HEK293 (cell line): ENCODE measurements around the gene CTPS2.

Experiments used
- GLI2 ChIP-seq: fragments of 450-650 bp; formaldehyde crosslinking; IDR thresholded peaks from 2 replicates; pipeline ENCODE4; 2017; ENCODE audit warnings: missing biosample characterization, missing genetic modification characterization, low read depth, borderline replicate concordance
- GLI4 ChIP-seq: fragments of 450-650 bp; formaldehyde crosslinking; IDR thresholded peaks from 2 replicates; pipeline ENCODE4 v1.5.1; 2016; ENCODE audit warnings: missing biosample characterization, missing genetic modification characterization
- INSM2 ChIP-seq: fragments of 450-650 bp; formaldehyde crosslinking; IDR thresholded peaks from 2 replicates; pipeline ENCODE4 v1.5.1; 2016; ENCODE audit warnings: missing biosample characterization, missing genetic modification characterization
- KLF9 ChIP-seq: fragments of 450-650 bp; formaldehyde crosslinking; IDR thresholded peaks from 2 replicates; pipeline ENCODE4 v1.5.1; 2016; ENCODE audit warnings: missing biosample characterization, missing genetic modification characterization, low read depth
- MZF1 ChIP-seq: fragments of 450-650 bp; formaldehyde crosslinking; IDR thresholded peaks from 2 replicates; pipeline ENCODE4 v1.5.1; 2017; ENCODE audit warnings: missing biosample characterization, missing genetic modification characterization, borderline replicate concordance
- OSR2 ChIP-seq: fragments of 450-650 bp; formaldehyde crosslinking; IDR thresholded peaks from 2 replicates; pipeline ENCODE4 v1.5.1; 2016; ENCODE audit warnings: missing biosample characterization, missing genetic modification characterization
- OVOL3 ChIP-seq: fragments of 450-650 bp; formaldehyde crosslinking; IDR thresholded peaks from 2 replicates; pipeline ENCODE4 v1.5.1; 2016; ENCODE audit warnings: missing biosample characterization, missing genetic modification characterization
- RBAK ChIP-seq: fragments of 450-650 bp; formaldehyde crosslinking; IDR thresholded peaks from 2 replicates; pipeline ENCODE4 v1.5.1; 2016; ENCODE audit warnings: missing biosample characterization, missing genetic modification characterization
- SETDB1 ChIP-seq: IDR thresholded peaks from one replicate; pipeline ENCODE4 v1.6.1; 2017; ENCODE audit warnings: mild to moderate bottlenecking, low read length, moderate library complexity, mixed read lengths; ENCODE audit not compliant: insufficient read length
- SP3 ChIP-seq: fragments of 450-650 bp; formaldehyde crosslinking; IDR thresholded peaks from 2 replicates; pipeline ENCODE4 v1.5.1; 2016; ENCODE audit warnings: missing biosample characterization, missing genetic modification characterization
- YY1 ChIP-seq: fragments of 450-650 bp; formaldehyde crosslinking; IDR thresholded peaks from 2 replicates; pipeline ENCODE4 v1.5.1; 2018; ENCODE audit warnings: missing biosample characterization, missing genetic modification characterization
- ZBTB17 ChIP-seq: fragments of 450-650 bp; formaldehyde crosslinking; IDR thresholded peaks from 2 replicates; pipeline ENCODE4 v1.5.1; 2016; ENCODE audit warnings: missing biosample characterization, missing genetic modification characterization
- ZNF112 ChIP-seq: fragments of 450-650 bp; formaldehyde crosslinking; IDR thresholded peaks from 2 replicates; pipeline ENCODE4 v1.5.0; 2017; ENCODE audit warnings: missing biosample characterization, missing genetic modification characterization
- ZNF138 ChIP-seq: fragments of 450-650 bp; formaldehyde crosslinking; IDR thresholded peaks from 2 replicates; pipeline ENCODE4 v1.5.1; 2016; ENCODE audit warnings: missing biosample characterization, missing genetic modification characterization, borderline replicate concordance
- ZNF140 ChIP-seq: fragments of 450-650 bp; formaldehyde crosslinking; IDR thresholded peaks from 2 replicates; pipeline ENCODE4 v1.5.1; 2016; ENCODE audit warnings: missing biosample characterization, missing genetic modification characterization
- ZNF184 ChIP-seq: fragments of 450-650 bp; IDR thresholded peaks from 2 replicates; pipeline ENCODE4 v1.5.1; 2018; ENCODE audit warnings: missing biosample characterization, mild to moderate bottlenecking, missing genetic modification characterization
- ZNF221 ChIP-seq: fragments of 450-650 bp; formaldehyde crosslinking; IDR thresholded peaks from 2 replicates; pipeline ENCODE4 v1.5.1; 2017; ENCODE audit warnings: missing biosample characterization, missing genetic modification characterization, borderline replicate concordance
- ZNF24 ChIP-seq: fragments of 450-650 bp; formaldehyde crosslinking; IDR thresholded peaks from 2 replicates; pipeline ENCODE4 v1.5.1; 2016; ENCODE audit warnings: missing biosample characterization, missing genetic modification characterization
- ZNF280C ChIP-seq: fragments of 450-650 bp; formaldehyde crosslinking; IDR thresholded peaks from 2 replicates; pipeline ENCODE4 v1.5.1; 2016; ENCODE audit warnings: missing biosample characterization, missing genetic modification characterization
- ZNF292 ChIP-seq: fragments of 450-650 bp; formaldehyde crosslinking; IDR thresholded peaks from 2 replicates; pipeline ENCODE4 v1.5.1; 2016; ENCODE audit warnings: low read depth, missing biosample characterization, missing genetic modification characterization, borderline replicate concordance
- ZNF366 ChIP-seq: fragments of 450-650 bp; formaldehyde crosslinking; conservative IDR thresholded peaks from 2 replicates; pipeline ENCODE4 v1.5.1; 2016; ENCODE audit warnings: missing biosample characterization, missing genetic modification characterization
- ZNF398 ChIP-seq: fragments of 450-650 bp; formaldehyde crosslinking; IDR thresholded peaks from 2 replicates; pipeline ENCODE4 v1.5.1; 2017; ENCODE audit warnings: missing biosample characterization, missing genetic modification characterization
- ZNF416 ChIP-seq: fragments of 450-650 bp; formaldehyde crosslinking; IDR thresholded peaks from 2 replicates; pipeline ENCODE4 v1.5.1; 2016; ENCODE audit warnings: missing biosample characterization, missing genetic modification characterization
- ZNF433 ChIP-seq: fragments of 450-650 bp; formaldehyde crosslinking; IDR thresholded peaks from 2 replicates; pipeline ENCODE4 v1.5.1; 2016; ENCODE audit warnings: missing biosample characterization, missing genetic modification characterization, low read depth
- ZNF514 ChIP-seq: fragments of 450-650 bp; formaldehyde crosslinking; IDR thresholded peaks from 2 replicates; pipeline ENCODE4 v1.5.1; 2016; ENCODE audit warnings: missing biosample characterization, missing genetic modification characterization
- ZNF623 ChIP-seq: fragments of 450-650 bp; formaldehyde crosslinking; IDR thresholded peaks from 2 replicates; pipeline ENCODE4 v1.5.1; 2016; ENCODE audit warnings: missing biosample characterization, missing genetic modification characterization
- ZNF837 ChIP-seq: fragments of 450-650 bp; formaldehyde crosslinking; IDR thresholded peaks from 2 replicates; pipeline ENCODE4 v1.5.1; 2016; ENCODE audit warnings: missing biosample characterization, missing genetic modification characterization
- ZXDB ChIP-seq: fragments of 450-650 bp; formaldehyde crosslinking; IDR thresholded peaks from 2 replicates; pipeline ENCODE4 v1.5.1; 2016; ENCODE audit warnings: missing biosample characterization, missing genetic modification characterization
- TF ChIP-seq, protein P1 (sequence below): fragments of 450-650 bp; IDR thresholded peaks from 2 replicates; pipeline ENCODE4 v1.5.1; 2018; ENCODE audit warnings: missing biosample characterization, mild to moderate bottlenecking, missing genetic modification characterization
- TF ChIP-seq, protein P2 (sequence below): fragments of 450-650 bp; formaldehyde crosslinking; IDR thresholded peaks from 2 replicates; pipeline ENCODE4 v1.5.1; 2016; ENCODE audit warnings: missing biosample characterization, missing genetic modification characterization

Gene CTPS2

GRCh38 chrX:16719334-16720084 lies 7.0 kb upstream of the CTPS2 start, which contains the start of gene SYAP1 (continued):
- no peak for TF ChIP-seq ZNF280C (tag by site-specific recombination)
- no peak for TF ChIP-seq ZNF433 (tag by site-specific recombination)
- no peak for TF ChIP-seq GLI4
- no peak for TF ChIP-seq ZNF140 (tag by site-specific recombination)
- TF ChIP-seq ZBTB17 (tag by site-specific recombination) = peak; percentile 77
- peak; percentile 45; the same call in 1 of the 2 replicates for TF ChIP-seq ZNF398 (tag by site-specific recombination)
- no peak for TF ChIP-seq KLF9
- no peak for TF ChIP-seq OVOL3 (tag by site-specific recombination)
- TF ChIP-seq INSM2 (tag by site-specific recombination) = peak; percentile 17; the same call in 1 of the 2 replicates
- TF ChIP-seq ZNF221 (tag by site-specific recombination) = no peak
- TF ChIP-seq, protein P1, sequence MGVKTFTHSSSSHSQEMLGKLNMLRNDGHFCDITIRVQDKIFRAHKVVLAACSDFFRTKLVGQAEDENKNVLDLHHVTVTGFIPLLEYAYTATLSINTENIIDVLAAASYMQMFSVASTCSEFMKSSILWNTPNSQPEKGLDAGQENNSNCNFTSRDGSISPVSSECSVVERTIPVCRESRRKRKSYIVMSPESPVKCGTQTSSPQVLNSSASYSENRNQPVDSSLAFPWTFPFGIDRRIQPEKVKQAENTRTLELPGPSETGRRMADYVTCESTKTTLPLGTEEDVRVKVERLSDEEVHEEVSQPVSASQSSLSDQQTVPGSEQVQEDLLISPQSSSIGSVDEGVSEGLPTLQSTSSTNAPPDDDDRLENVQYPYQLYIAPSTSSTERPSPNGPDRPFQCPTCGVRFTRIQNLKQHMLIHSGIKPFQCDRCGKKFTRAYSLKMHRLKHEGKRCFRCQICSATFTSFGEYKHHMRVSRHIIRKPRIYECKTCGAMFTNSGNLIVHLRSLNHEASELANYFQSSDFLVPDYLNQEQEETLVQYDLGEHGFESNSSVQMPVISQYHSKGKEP (tag by site-specific recombination) = no peak
- TF ChIP-seq ZNF514 (tag by site-specific recombination) = no peak
- TF ChIP-seq ZNF623 (tag by site-specific recombination) = no peak
- TF ChIP-seq MZF1 (tag by site-specific recombination) = peak; percentile 3; the same call in 1 of the 2 replicates
- no peak for TF ChIP-seq ZNF837 (tag by site-specific recombination)
- TF ChIP-seq SETDB1 = no peak
- TF ChIP-seq GLI2 (tag by site-specific recombination) = no peak
- no peak for TF ChIP-seq ZNF292 (tag by site-specific recombination)
- peak; percentile 94 for TF ChIP-seq SP3
- no peak for TF ChIP-seq ZNF184 (tag by site-specific recombination)
- no peak for TF ChIP-seq YY1 (tag by site-specific recombination)
- peak; percentile 57; the same call in 1 of the 2 replicates for TF ChIP-seq ZXDB (tag by site-specific recombination)
- TF ChIP-seq ZNF24 (tag by site-specific recombination) = no peak
- 0 out of 2 replicates have a peak, but pooled peaks have one; percentile 13 for TF ChIP-seq OSR2 (tag by site-specific recombination)
- no peak for TF ChIP-seq RBAK (tag by site-specific recombination)
- no peak for TF ChIP-seq ZNF416 (tag by site-specific recombination)
- no peak for TF ChIP-seq ZNF112 (tag by site-specific recombination)
- TF ChIP-seq, protein P2, sequence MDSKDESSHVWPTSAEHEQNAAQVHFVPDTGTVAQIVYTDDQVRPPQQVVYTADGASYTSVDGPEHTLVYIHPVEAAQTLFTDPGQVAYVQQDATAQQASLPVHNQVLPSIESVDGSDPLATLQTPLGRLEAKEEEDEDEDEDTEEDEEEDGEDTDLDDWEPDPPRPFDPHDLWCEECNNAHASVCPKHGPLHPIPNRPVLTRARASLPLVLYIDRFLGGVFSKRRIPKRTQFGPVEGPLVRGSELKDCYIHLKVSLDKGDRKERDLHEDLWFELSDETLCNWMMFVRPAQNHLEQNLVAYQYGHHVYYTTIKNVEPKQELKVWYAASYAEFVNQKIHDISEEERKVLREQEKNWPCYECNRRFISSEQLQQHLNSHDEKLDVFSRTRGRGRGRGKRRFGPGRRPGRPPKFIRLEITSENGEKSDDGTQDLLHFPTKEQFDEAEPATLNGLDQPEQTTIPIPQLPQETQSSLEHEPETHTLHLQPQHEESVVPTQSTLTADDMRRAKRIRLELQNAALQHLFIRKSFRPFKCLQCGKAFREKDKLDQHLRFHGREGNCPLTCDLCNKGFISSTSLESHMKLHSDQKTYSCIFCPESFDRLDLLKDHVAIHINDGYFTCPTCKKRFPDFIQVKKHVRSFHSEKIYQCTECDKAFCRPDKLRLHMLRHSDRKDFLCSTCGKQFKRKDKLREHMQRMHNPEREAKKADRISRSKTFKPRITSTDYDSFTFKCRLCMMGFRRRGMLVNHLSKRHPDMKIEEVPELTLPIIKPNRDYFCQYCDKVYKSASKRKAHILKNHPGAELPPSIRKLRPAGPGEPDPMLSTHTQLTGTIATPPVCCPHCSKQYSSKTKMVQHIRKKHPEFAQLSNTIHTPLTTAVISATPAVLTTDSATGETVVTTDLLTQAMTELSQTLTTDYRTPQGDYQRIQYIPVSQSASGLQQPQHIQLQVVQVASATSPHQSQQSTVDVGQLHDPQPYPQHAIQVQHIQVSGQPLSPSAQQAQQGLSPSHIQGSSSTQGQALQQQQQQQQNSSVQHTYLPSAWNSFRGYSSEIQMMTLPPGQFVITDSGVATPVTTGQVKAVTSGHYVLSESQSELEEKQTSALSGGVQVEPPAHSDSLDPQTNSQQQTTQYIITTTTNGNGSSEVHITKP = peak; percentile 84
- peak; percentile 92 for TF ChIP-seq ZNF366
- TF ChIP-seq ZNF138 = no peak
